Activated T-cell treated with anti-CD3 and anti-CD28 coated beads, Interleukin-2, amount 50 U/mL, for 1 hour (primary cell): Measurements from ENCODE around the gene ARG1.
"Not testable (repeated sequence)": the region's sequence is repeated elsewhere in the genome, so short reads cannot be mapped to it uniquely, and the experiment has no call there.

Experiments used
- DNase-seq: peaks from one replicate; pipeline ENCODE4 v3.0.0-alpha.2; 2020

Gene ARG1

GRCh38 chr6:131572686-131573415 is at the start of gene ARG1:
Gene ARG1, plus strand, starts transcription at chr6:131573226. Its CDS starts 57 bp downstream, at chr6:131573283.
- DNase-seq = no peak

- no peak for DNase-seq
Observed at GRCh38 chr6:131523988-131524673, 48.9 kb upstream of the ARG1 start.

- no peak for DNase-seq
Observed at GRCh38 chr6:131524695-131525336, 48.2 kb upstream of the ARG1 start.

GRCh38 chr6:131530936-131531335 is 42.1 kb upstream of the ARG1 start:
- DNase-seq = not testable (repeated sequence)

- not testable (repeated sequence) for DNase-seq
Observed at GRCh38 chr6:131531681-131532080, 41.3 kb upstream of the ARG1 start.

- DNase-seq = no peak
Observed at GRCh38 chr6:131532580-131533039, 40.4 kb upstream of the ARG1 start.

- not testable (repeated sequence) for DNase-seq
Observed at GRCh38 chr6:131538615-131539014, 34.4 kb upstream of the ARG1 start.

GRCh38 chr6:131545317-131545716 is 27.7 kb upstream of the ARG1 start:
- DNase-seq = no peak

- DNase-seq = no peak
Observed at GRCh38 chr6:131547488-131547887, 25.5 kb upstream of the ARG1 start.

GRCh38 chr6:131548441-131548840 is 24.6 kb upstream of the ARG1 start:
- no peak for DNase-seq

- DNase-seq = no peak
Observed at GRCh38 chr6:131549811-131550210, 23.2 kb upstream of the ARG1 start.

- no peak for DNase-seq
Observed at GRCh38 chr6:131551902-131552301, 21.1 kb upstream of the ARG1 start.

GRCh38 chr6:131552572-131552971 is 20.5 kb upstream of the ARG1 start:
- no peak for DNase-seq

- DNase-seq = no peak
Observed at GRCh38 chr6:131555992-131556391, 17.0 kb upstream of the ARG1 start.

GRCh38 chr6:131558922-131559321 is 14.1 kb upstream of the ARG1 start:
- no peak for DNase-seq

- DNase-seq = no peak
Observed at GRCh38 chr6:131561925-131562707, 10.9 kb upstream of the ARG1 start.

GRCh38 chr6:131565056-131565455 is 8.0 kb upstream of the ARG1 start:
- no peak for DNase-seq

- DNase-seq = no peak
Observed at GRCh38 chr6:131568726-131569125, 4.3 kb upstream of the ARG1 start.

GRCh38 chr6:131574133-131574532 is 1.1 kb downstream of the ARG1 start:
- no peak for DNase-seq

- no peak for DNase-seq
Observed at GRCh38 chr6:131574686-131575085, 1.7 kb downstream of the ARG1 start.

- DNase-seq = no peak
Observed at GRCh38 chr6:131575834-131576478, 2.9 kb downstream of the ARG1 start.

GRCh38 chr6:131581523-131581922 is 8.5 kb downstream of the ARG1 start:
- no peak for DNase-seq

GRCh38 chr6:131586543-131586942 is 13.5 kb downstream of the ARG1 start:
- no peak for DNase-seq
